ENCODE results near the gene NXN.
"Not testable (repeated sequence)": the region's sequence is repeated elsewhere in the genome, so short reads cannot be mapped to it uniquely, and the experiment has no call there.

Gene NXN

DNA sequence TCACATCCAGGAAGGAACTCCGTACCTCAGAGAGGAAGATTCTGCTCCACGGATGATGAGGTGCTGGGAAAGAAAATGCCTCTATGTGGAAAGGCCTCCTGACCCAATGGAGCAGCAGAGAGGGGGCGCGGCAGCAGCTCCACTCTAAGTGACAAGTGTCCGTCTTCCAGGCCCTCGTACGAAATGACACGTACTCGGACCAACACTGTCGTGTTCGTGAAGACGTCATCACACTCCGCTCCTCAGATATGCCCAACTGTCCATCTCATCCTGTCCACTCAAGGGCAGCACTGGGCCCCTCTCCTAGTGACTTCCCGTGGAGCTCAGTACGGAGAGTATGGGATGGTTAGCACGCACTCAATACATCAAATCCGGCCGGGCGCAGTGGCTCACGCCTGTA lies 165.2 kb downstream of the NXN start:
- DNase-seq, result no peak

- no peak for DNase-seq
Measured at GRCh38 chr17:812638-813204, 166.9 kb downstream of the NXN start.

DNA sequence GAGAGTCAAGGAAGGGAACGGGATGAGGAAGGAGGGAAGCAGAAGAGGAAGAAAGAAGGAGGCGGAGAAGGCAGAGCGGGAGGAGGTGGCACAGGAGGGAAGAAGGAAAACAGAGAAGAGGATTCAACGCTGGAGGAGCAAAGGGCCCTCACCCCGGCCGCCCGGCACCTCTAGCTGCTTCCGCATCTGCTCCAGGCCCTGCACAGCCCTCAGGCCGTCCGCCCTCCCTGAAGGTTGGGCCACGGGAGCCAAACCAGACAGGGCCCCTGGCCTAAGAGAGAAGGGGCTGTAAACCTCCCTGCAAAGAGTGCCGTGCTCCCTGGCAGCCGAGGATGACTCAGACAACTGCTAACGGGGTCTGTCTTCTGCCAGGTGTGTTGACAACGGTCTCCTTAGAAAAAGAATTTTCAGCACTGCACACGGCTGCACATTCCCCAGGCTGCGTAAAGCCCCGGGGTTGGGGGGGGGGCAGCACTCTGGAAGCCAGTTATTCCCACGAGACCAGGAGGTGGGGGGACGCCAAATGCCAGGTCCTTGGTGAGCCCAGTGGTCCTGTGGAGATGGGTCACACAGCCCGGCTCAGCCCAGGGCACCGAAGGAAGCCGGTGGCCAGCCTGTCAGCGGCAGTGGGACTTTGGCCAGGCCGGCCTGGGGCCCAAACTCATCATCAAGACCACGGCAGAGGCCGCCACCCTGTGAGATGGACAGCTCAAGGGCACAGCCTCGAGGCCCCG lies 168.4 kb downstream of the NXN start:
- no peak for DNase-seq

DNA sequence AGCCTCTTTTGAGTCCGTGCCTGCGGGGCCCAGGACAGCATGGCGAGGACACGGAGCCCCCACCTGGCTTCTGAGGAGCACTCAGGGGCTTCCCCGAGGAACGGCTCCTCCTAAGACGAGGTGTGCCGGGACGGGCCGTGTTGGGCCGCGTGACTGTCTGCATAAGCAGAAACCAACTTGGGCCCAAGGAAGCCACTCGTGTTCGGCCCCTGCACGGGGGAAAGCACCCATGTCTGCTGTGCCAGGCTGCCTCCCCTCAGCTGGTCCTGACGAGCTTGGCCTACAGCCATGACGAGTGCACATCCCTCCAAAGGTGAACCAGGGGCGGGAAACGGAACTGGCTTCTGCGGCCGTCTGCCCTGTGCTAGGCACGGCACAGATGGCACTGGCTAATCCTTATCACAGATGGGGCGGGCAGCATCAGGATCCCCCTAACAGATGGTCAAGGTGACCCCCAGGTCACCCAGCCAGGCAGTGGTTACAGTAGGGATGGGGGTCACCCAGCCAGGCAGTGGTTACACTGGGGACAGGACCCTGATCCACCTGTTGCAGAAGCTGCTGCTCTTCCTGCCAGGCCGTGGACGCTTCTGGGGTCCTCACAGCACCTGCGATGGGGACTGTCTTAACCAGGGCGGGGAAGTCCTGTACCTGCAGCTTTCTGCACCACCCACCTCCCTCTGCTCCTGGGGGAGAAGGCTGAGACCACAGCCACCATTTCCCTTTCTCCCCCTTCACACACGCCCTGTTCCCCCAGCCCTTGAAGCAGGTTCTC lies 171.9 kb downstream of the NXN start:
- DNase-seq, result no peak

DNA sequence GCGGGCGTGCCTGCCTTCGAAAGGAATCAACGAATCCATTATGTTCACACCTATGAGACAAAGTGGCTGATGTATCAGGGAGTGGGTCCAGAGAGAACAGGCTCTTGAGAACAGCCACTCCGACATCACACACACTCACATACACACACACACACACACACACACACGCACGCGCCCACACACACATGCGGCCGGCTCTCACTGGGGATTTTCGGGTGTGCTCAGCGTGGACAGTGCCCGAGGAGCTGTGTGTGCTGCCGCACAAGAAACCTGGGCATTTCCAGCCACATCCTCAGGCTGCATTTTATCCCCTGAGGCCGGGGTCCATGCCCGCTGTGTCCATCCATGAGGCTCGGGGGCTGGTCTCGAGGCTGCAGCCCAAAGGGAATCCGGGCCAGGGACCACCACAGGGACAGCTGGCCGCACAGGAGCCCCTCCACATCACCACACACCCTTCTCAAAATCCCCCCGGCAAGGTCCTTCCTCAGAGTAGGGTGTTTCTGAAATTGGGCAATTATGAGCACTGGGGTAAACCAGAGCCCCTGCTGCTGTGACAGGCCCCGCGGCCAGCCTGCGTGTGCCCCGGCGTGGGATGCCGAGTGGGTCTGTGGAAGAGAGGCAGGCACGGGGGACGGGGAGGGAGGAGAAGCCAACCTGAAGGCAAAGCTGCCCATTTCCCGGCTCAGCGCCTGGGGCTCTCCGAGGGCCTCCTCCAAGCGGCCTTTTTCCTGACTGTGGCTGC lies 172.6 kb downstream of the NXN start:
- DNase-seq, result no peak

DNA sequence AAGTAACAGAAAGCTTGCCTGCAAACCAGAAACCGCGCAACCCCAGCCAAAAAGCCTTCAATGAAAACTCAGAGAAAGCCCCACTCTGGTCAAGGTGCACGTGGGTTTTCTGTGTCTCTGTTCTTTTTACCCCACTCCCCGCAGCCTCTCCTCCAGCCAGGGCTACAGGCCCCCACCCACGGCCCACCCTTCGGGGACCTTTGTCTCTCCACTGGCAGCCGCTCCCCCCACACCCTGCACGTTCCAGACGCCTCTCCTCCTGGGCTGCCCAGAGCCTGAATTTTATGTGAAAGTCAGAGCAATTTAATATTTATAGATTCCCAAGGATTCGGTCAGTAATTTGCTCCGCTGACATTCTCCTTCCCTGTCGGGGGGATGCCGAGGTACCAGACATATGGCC lies 173.2 kb downstream of the NXN start:
- no peak for DNase-seq

- DNase-seq, result not testable (repeated sequence)
Measured at GRCh38 chr17:805886-806285, 173.7 kb downstream of the NXN start.

DNA sequence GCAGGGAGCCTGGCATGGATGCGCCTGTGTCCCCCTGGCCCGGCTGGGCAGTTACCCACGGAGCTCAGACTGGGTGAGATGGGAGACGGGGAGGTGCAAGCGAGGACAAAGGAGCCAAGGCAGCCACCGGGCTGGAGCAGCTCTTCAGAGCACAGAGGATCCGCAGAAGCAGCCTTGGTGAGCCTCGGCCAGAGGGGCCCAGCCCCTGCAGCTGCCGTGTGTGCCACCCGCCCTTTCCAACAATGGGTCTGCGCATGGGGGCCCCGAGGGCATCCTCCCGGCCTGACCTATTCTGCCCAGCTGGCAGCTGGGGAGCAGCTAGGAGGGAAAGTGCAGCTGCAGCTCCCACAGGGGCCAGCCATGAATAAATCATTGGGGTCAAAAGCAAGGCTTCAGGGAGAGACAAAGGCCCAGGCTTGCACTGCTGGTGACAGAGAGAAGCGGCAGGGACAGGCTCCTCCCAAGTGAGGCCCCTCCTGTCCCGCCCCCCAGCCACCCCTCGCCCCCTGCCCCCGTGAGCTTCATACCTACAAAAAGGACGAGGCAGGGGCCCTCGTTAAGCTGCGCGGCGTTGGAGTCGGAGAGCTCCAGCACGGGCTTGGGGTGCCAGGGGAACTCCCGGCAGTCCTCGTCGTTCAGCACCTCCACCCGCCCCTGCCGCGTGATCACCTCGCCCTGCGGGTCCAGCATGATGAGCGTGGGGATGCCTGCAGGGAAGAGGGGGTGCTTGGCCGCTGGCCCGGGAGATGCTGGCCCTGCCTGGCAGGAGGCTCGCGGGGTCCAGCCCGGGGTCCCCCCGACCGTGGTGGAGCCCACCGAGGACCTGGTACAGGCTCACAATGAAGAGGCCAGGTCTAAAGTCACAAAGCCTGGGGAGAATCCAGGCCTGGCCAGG lies 174.8 kb downstream of the NXN start:
- DNase-seq, result no peak

DNA sequence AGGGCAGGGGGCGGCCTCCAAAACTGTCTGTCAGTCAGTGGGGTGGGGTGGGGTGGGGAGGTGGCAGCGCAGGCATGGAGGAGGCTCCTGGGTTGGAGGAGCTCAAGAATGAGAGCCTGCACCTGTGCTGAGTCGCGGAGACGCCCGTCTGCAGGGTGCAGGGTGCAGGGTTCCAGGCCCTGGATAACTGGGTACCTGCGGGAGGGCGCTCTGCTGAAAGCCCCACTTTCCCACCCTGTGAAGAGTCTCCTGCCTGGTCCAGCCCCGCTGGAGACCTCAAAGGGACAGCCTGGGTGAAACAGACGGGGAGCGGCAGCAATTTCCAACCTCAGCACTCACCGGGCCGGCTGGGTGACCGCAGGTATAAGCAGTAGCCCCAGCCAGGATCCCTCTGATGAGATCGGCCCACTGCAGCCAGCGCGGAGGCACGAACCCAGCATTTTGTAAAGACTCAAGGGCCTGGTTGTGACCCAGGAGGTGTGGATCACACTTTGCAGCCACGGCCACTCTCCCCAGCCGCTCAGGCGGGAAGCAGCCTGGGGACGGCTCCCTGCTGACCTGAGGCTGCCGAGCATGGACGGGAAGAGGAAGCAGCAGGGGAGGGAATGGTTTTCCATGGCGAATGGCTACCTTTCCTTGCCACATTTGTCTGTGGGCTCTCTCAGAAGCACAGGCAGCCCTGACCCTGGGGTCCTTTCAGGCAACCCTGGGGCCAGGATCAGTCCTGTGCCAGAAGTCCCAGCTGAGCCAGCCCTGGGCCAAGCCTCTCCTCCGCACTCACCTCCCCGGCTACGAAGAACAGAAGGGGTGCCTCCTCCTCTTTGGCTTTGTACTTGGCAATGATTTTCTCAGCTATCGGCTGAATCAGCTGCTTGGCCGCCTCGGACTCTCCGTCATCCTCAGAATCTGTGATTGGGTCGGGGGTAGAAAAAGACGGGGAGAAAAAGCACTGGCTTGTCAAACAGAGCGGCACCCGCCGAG lies 176.4 kb downstream of the NXN start:
- no peak for DNase-seq

DNA sequence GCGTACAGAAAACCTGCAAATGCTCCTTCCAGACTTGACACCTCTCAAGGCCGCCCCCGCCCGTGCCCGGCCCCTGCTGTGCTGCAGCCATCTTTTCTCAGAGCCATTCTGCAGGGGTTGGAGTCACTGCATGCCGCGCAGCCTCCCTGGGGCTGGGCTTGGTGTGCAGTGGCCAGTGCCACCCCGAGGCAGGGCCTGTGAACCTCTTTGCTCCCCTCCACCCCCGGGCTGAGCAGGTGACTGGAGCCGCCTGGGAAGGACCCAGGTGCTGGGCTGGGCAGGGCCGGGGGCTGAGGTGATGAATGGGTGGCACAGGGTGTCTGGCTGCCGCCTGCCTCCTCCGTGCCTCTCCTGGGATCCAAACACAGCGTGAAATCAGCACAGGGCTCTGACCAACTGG lies 177.1 kb downstream of the NXN start:
- no peak for DNase-seq

DNA sequence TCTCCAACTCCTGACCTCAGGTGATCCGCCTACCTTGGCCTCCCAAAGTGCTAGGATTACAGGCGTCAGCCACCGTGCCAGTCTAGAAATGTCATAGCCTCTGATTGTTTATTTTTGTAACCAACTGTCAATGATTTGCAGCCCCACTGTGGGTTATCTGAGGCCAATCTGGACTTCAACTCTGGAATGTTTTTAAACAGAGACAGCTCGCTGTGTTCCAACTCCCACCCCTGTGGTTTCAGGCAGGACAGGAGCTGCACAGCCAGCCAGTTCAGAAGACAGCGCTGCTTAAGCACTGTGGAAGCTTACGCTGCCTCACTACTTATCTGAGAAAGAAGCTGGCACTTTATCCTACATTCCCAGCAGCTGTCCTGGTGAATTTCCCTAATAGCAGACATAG lies 177.9 kb downstream of the NXN start:
- DNase-seq, result no peak

DNA sequence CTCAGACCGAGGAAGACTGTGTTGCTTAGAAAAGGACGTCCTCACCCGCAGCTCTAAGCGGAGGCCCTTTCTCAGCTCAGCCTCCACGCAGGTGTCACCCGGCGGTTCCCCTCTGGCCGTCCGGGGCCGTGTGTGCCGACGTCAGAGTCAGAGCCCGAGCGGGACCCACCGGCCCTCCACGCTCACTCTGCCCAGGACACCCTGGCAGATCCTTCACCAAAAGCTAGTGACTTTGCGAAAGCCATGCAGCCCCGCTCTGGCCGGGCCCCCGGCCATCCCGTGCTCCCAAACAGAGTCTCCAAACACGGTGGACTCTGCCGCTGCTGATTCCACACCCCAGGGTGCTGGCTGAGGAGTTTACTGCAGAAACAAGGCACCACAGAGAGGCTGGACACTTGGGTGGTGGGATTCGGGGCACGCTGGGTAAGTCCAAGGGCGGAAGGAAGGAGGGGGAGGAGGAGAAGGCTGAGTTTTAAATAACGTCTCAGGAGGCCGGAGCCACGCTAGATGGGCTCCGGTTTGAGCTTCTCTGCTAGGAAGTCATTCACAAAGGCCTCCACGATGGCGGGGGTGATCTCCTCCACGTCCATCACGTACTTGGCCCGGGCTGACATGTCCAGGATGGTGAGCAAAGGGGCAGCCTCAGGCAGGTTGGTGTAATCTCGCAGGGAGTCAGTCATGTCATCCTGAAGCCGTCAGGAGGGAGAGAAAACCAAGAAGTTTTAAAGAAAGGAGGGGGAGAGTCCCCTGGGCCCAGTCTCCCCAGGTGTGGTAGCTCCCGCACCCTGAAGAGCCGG lies 178.9 kb downstream of the NXN start:
- DNase-seq, result no peak

DNA sequence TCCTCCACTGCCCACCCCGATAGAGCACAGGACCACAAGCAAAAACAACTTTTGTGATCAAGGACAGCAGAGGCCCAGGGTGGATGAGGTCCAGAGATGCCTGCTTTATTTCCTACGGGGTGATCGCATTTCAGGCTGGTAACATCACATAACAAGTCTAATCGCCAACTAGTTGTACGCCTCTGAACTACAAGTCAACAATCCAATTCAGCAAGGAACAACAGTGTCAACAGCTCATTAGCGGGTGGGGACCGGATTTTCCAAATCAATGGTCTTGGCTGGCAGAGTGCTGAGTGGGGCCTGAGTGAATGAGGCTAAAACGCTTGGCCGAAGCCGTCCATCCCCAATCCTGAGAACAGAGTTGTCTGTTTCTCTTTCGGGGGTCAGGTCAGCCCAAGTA lies 180.3 kb downstream of the NXN start:
- no peak for DNase-seq

DNA sequence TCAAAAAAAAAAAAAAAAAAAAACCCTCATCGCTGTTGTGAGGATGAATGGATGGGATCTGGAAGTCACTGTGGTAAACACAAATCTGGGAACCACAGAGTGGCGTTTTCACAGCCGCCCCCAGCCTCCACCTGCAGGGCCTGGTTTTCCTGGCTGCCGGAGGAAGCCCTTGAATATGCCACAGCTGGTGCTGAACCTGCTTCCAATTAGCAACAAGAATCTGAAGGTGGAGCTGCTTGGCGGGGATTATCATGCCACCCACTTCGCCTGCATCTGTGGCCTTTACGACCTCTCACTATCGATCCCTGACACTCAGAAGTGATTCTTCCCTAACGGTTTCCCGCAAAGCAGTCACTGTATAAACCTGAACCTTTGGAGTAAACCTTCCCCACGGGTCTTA lies 181.3 kb downstream of the NXN start:
- no peak for DNase-seq

DNA sequence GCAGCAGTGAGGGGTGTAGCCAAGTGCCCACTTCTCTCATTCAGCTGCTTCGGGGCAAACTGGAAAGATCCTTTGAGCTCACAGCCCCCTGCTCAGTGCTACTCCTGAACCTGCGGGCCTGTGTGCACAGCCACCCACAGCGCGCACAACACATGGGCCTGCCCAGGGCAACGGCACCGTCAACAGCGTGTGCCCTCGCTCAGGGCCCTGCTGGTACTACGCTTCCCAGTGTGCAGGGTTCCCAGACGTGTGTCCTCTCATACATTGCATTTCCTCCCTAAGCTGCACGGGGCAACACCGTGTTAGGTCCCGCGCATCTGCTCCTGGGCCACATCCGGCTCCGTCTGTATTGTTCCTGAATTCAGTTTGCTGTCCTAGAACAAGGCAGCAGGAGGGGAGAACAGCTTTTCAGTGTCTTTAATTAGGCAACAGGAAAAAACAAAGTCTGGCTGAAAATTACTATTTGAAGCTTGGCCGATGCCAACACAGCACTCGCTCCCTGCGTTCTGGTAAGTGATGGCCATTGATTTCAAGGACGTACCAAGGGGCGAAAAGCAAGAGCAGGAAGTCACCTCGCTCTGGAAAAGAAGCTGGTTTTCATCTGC lies 182.2 kb downstream of the NXN start:
- DNase-seq, result no peak

DNA sequence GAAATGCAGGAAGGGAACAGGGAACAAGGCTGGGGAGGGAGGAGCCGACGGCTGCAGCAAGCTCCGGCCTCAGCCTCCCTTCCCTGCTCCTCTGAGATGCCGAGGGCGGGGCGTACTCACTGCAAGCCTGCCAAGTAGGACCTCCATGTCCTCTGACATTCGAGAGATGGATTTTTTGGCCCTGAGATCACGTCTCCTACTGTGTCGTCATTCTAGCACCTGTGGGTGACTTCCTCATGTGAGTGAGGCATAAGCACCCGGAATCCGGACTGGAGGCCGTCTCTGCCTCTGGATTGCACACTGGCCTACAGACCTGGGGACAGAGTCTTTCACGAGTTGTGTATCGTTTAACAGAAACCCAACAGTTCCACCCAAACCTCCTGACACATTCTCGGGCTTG lies 183.0 kb downstream of the NXN start:
- no peak for DNase-seq

- DNase-seq, result no peak
Measured at GRCh38 chr17:795721-796120, 183.9 kb downstream of the NXN start.

- DNase-seq, result no peak
Measured at GRCh38 chr17:795276-795675, 184.3 kb downstream of the NXN start.

GRCh38 chr17:794876-795275 lies 184.7 kb downstream of the NXN start:
- peak; percentile 84 for DNase-seq

GRCh38 chr17:792277-792676 lies 187.3 kb downstream of the NXN start:
- peak; percentile 40 for DNase-seq
